ENCODE results near the gene TEDC1.

TEDC1 gene

GRCh38 chr14:105528586-105529318 lies 37.7 kb downstream of the TEDC1 start:
- no peak for DNase-seq (ENCODE audit: low read depth)
- H3K4me3 ChIP-seq (ENCODE audit: low read length) = peak overlapping the region; percentile 22
- TF ChIP-seq, protein P1, sequence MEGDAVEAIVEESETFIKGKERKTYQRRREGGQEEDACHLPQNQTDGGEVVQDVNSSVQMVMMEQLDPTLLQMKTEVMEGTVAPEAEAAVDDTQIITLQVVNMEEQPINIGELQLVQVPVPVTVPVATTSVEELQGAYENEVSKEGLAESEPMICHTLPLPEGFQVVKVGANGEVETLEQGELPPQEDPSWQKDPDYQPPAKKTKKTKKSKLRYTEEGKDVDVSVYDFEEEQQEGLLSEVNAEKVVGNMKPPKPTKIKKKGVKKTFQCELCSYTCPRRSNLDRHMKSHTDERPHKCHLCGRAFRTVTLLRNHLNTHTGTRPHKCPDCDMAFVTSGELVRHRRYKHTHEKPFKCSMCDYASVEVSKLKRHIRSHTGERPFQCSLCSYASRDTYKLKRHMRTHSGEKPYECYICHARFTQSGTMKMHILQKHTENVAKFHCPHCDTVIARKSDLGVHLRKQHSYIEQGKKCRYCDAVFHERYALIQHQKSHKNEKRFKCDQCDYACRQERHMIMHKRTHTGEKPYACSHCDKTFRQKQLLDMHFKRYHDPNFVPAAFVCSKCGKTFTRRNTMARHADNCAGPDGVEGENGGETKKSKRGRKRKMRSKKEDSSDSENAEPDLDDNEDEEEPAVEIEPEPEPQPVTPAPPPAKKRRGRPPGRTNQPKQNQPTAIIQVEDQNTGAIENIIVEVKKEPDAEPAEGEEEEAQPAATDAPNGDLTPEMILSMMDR (conservative IDR thresholded peaks at IDR 0.05; ENCODE audit: low read length) = no peak

GRCh38 chr14:105529319-105529568 lies 38.2 kb downstream of the TEDC1 start:
- TF ChIP-seq, protein P1 (conservative IDR thresholded peaks at IDR 0.05; ENCODE audit: low read length) = no peak
- no peak for DNase-seq (ENCODE audit: low read depth)
- H3K4me3 ChIP-seq (ENCODE audit: low read length) = no peak overlapping the region

DNA sequence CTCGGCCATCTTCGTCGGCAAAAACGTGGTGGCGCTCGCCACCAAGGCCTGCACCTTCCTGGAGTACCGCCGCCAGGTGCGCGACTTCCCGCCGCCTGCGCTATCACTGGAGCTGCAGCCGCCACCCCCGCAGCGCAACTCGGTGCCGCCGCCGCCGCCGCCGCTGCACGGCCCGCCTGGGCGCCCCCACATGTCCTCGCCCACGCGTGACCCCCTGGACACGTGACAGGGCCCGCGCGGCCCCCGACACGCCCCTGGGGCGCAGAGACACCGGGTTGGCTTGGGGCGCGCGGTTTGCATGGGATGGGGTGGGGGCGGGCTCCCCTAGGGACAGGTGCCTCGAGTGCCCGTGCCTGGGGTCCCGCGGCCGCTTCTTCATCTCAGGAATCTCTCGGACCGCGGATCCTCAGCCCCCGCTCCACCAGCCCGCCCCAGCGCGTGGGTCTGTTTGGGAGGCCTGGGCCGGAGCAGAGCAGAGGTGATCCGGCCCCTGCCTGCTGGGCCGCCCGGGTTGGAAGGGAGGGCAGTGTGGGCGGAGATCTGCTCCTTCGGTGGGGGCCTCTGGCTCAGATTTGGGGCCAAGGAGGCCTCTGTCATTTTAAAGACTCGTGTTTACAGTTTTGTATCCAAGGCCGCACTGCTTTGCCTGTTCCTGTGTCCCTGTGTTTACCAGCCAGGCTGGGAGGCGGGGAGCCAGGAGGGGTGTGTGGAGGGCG lies 38.7 kb downstream of the TEDC1 start:
- TF ChIP-seq, protein P1 (conservative IDR thresholded peaks at IDR 0.05; ENCODE audit: low read length) = no peak
- no peak overlapping the region for H3K4me3 ChIP-seq (ENCODE audit: low read length)
- no peak for DNase-seq (ENCODE audit: low read depth)

DNA sequence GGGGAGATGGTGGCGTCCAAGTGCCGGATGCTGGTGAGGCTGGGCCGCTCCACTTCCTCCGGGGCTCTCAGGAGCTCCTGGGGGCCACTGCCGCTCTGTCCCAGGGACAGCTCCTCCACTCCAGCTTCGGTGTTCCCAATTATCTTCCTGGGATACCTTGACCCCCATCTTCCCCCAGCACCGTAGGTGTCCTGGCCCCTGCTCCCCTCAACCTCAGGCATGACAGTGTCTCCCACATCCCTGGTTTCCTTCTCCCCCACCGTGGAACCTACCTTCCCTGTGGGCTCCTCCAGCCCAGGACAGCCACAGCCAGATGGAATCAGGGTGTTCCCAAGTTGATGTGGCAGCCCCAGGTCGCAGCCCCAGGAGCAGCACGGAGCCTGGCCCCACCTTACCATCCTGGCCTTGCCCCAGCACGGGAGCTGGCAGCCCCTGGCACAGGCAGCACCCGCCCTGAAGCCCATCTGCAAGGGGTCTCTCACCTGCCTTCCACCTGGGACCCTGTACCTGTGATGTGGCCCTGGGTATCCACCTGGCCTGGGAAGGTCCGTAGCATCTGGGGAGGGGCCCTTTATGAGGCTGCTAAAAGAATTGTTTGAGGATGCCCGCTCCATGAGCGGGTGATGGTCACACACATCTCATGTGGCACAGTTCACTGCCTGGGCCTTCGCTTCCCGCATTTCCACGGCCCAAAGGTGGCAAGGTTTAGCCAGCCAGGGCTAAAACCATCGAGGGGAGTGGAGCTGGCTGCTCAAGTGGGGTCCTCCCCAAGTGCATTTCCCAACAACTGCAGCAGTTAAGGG lies 39.4 kb downstream of the TEDC1 start:
- H3K4me3 ChIP-seq (ENCODE audit: low read length) = no peak overlapping the region
- TF ChIP-seq, protein P1 (conservative IDR thresholded peaks at IDR 0.05; ENCODE audit: low read length) = no peak

GRCh38 chr14:105531088-105531893 lies 40.2 kb downstream of the TEDC1 start:
- no peak for DNase-seq (ENCODE audit: low read depth)
- TF ChIP-seq, protein P1 (conservative IDR thresholded peaks at IDR 0.05; ENCODE audit: low read length) = no peak
- no peak overlapping the region for H3K4me3 ChIP-seq (ENCODE audit: low read length)

More for the DNA sequence above, 39.4 kb downstream of the TEDC1 start:
- DNase-seq (ENCODE audit: low read depth) = no peak

DNA sequence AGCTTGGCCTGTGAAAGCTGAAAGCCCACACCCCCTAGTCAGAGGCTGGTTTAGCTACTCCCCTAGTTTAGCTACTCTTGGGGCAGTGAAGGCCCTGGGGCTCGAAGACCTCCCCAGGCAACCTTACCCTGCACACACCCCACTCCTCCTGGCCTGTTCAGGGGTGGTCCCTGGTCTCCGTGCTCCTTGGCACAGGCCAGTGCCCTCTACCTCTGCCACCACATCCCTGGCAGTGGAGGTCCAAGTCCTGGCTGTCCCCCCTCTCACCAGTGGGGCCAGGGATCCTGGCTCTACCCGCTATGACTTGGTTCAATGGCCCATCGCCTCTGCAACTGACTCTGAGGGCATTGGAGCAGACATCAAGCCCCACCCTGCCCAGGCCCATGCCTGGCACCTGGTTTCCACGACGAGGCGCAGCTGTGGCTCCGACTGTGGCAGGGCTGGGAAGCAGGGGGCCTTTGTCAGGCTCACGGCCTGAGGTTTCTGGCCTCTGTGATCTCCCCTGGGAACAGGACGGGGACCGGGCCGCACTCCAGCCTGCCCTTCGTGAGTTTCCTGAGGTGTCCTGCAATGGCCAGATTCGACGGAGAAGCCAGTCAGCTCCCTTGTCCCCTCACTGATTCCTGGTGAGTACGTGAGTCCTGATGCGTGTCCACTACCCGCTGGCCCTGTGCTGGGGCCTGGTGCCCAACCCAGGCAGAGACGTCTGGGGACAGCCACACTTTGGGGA lies 41.0 kb downstream of the TEDC1 start:
- TF ChIP-seq, protein P1 (conservative IDR thresholded peaks at IDR 0.05; ENCODE audit: low read length) = no peak
- no peak for DNase-seq (ENCODE audit: low read depth)

More for the DNA sequence above, 41.0 kb downstream of the TEDC1 start:
- no peak overlapping the region for H3K4me3 ChIP-seq (ENCODE audit: low read length)
